ENCODE data around the gene WFDC6.

- TF ChIP-seq CTCF (conservative IDR thresholded peaks at IDR 0.05; ENCODE audit: low read length) (no peak), EZH2phosphoT487 (IDR thresholded peaks at IDR 0.05; ENCODE audit: borderline replicate concordance) (no peak)
Measured at GRCh38 chr20:45548410-45548809, 9.1 kb upstream of the WFDC6 start.
